B cell (primary cell): ENCODE data around the gene TET3.

ENCODE experiments used
- CTCF ChIP-seq: fragments of 200-600 bp; IDR thresholded peaks from one replicate; pipeline ENCODE4 v1.8.0; 2022; ENCODE audit warnings: antibody characterized with exemption, mild to moderate bottlenecking
- EZH2 ChIP-seq: IDR thresholded peaks from 2 replicates; pipeline ENCODE4 v1.6.1; 2012; ENCODE audit warnings: borderline replicate concordance, low read depth, mild to moderate bottlenecking, moderate library complexity, low read length; ENCODE audit not compliant: insufficient read depth, poor library complexity, severe bottlenecking

GRCh38 chr2:74008761-74009395, 24.2 kb downstream of the TET3 start:
- no peak for TF ChIP-seq CTCF
- TF ChIP-seq EZH2: no peak
